Measurements from ENCODE around the gene RNGTT.
A peak's percentile ranks its signal among the peaks of the same experiment; 100 is the strongest.

RNGTT gene

GRCh38 chr6:88655586-88655985 is 307.8 kb downstream of the RNGTT start:
- no peak for DNase-seq (ENCODE audit: low spot score)

- DNase-seq (ENCODE audit: low spot score): no peak
Measured at GRCh38 chr6:88653936-88654335, 309.5 kb downstream of the RNGTT start.

DNA sequence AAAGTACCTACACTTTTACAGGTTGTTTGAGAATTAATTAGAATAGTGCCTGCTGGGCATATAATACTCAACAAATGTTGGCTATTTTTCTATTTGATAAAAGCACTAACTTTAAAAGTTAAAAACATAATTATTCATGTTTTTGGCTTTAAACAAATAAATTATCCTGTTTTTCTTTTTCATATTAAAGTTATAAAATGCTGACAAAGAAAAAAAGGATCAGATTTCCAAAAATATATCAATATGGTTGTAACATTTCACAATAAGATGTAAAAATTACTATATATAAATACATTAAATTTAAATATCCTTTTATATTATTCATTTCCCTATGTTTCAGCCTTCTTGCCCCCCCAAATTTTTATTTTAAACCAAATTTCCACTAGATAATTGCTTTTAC is 312.0 kb downstream of the RNGTT start:
- DNase-seq (ENCODE audit: low spot score): no peak

DNA sequence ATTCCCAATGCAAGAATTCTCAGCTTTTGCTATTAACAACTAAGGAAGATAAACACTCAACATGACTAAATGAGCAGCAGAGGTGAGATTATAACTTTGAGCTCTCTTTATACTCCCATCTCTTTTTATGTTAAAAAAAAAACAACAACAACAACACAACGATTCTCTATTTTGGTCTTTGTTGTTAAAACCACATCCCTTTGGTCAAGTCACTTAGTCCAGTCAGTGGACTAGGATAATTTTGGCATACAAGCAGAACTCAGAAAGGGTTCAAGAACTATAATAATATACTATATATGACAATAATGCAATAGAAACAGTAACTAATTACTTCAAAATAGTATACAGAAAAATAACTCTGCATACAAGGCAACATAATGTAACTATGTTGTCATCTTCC is 312.4 kb downstream of the RNGTT start:
- no peak for DNase-seq (ENCODE audit: low spot score)

GRCh38 chr6:88650029-88650619 is 313.3 kb downstream of the RNGTT start:
- no peak for DNase-seq (ENCODE audit: low spot score)

DNA sequence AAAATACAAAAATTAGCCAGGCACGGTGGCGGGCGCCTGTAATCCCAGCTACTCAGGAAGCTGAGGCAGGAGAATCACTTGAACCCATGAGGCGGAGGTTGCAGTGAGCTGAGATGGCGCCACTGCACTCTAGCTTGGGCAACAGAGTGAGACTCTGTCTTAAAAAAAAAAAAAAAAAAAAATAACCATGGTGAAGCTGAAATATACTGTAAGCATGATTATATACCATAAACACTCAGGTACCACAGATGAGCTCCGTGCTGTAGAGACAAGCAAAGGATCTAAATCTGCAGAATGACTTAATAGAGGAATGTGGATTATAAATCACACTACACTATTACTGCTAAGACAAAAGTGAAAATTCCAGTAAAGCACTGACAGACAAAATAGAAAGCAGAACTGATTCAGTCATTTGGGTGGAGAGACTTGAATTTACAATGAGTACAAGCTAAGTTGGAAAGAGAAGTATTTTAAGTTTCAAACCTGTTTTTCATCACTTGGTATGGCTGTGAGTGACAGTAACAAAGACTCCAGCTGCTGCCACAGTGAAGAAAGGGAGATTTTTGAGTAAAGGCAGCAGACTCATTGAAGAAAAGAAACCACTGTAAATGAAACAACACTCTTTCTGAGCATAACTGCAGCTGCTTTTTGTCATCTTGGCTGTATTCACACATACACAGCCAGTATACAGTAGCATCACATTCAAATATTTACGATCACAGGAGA is 322.1 kb downstream of the RNGTT start:
- no peak for DNase-seq (ENCODE audit: low spot score)

DNA sequence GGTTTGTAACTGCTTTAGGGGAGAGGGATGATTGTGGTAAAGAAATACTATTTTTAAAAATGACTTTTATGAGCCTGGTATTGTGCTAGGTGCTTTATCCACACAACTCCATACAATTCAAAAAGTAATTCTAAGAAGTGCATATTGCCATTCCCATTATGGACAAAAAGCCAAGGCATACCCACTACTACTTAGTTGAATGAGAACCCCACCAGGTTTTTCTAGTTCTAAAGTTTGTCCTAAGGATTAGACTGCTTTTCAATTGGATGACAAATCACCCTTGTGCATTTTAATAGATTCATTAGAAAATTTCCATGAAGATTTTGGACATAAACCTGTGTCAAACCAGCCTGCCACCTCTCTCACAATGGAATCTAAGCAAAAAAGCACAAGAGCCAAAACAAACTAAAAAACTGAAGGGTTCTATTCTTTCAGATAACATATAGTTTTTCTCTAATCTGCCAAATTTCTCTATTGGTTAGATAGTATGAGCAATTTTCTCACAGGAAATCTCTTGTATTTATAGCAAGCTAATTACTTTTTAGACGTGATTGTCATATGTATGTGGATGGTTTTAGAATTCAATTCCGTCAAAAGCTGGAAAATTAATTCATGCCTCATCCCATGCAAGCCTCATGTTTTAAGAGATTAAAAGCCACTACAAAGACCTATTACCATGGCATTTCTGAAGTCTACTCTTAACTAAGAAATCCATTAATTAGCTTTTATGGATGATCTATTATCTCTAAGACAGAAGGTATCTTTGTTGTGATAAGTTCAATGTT is 325.5 kb downstream of the RNGTT start:
- no peak for DNase-seq (ENCODE audit: low spot score)

DNA sequence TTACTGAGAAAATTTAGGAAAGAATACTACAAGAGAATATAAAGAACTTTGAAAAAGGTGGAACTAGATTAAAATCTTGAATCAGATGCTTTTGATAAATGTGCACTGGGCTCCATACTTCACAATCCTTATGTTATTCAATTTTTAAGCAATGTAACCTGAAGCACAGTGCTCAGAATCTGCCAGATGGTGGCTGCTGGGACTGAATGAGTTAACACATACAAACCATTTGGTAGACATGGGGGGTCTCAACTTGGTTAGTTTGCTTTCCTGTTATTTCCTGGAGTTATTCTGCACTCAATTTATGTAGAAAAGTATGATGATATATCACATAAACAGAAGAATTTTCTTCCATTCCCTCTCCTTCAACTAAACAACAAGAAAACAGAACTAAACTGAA is 326.5 kb downstream of the RNGTT start:
- DNase-seq (ENCODE audit: low spot score): no peak

GRCh38 chr6:88633782-88634181 is 329.6 kb downstream of the RNGTT start:
- no peak for DNase-seq (ENCODE audit: low spot score)

GRCh38 chr6:88631830-88632229 is 331.6 kb downstream of the RNGTT start:
- DNase-seq (ENCODE audit: low spot score): no peak

GRCh38 chr6:88629838-88630494 is 333.5 kb downstream of the RNGTT start:
- DNase-seq (ENCODE audit: low spot score): no peak

DNA sequence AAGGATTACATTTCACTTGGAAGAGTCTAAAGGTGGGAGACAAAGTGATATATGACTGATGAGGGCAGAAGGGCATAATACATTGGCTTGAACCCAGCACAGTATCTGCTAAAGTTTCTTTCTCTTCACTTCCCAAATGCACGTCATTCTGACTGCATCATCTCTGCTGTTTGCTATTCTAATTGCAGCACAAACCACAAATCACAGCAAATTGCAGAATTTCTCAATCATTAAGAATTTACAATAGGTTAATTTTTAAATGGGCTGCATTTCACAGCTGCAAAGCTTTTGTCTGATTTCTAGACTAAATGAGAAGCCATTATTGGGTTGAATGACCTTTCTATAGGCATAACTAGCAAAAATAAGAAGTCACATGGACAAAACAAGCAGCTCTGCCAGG is 337.0 kb downstream of the RNGTT start:
- DNase-seq (ENCODE audit: low spot score): no peak

DNA sequence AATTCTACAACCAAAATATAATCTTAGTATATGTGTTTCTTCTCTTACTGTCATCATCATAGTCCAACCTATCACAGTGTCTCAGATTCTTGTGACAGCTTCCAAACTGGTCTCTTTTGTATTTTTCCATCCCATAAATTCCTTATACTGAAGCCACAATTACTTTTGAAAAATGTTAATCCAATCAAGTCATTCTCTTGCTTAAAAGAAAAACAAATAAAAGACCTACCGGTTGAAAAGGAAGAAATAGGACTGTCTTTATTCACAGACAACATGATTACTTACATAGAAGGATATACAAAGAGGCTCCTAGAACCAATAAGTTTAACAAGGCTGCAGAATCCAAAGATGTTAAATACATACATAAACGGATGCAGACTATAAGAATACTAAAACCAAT is 339.9 kb downstream of the RNGTT start:
- DNase-seq (ENCODE audit: low spot score): no peak

DNA sequence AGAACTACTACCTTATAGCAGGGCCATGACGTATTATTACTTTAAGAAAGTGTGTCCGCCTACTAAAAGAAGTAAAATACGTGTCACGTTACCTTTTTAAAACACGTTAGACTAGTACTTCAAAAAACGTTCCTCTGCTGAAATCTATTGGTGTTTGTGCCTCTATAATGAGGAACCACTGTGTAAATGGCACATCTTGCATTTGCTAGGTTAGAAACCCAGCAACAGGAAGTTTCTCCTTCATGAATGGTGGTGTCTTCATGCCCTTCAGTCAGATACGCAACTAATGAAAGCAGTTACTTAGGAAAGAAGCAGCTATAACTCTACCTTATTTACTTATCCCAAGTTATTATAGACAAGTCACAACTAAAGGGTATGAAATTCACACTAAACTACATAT is 343.5 kb downstream of the RNGTT start:
- no peak for DNase-seq (ENCODE audit: low spot score)

GRCh38 chr6:88616380-88616779 is 347.0 kb downstream of the RNGTT start:
- no peak for DNase-seq (ENCODE audit: low spot score)

GRCh38 chr6:88614316-88614877 is 349.0 kb downstream of the RNGTT start:
- DNase-seq (ENCODE audit: low spot score): no peak

DNA sequence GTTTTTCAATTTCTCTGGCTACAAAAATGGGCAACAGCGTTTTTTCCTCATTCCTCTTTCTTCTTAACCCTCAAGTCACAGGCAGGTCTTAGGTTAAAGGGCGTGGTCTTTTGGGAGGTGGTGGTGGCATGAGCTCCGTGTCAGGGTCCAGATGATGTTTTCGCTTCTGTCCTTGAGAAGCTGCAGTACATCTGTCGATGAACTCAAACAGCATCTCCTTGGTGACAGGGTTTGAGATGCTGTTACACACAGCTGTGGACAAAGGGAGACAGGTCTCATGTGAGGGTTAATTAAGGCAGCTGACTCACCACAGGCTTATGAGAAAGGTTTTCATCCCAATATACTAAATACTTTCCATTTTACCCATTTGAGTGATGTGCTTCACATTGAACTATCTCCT is 350.8 kb downstream of the RNGTT start:
- DNase-seq (ENCODE audit: low spot score): no peak

DNA sequence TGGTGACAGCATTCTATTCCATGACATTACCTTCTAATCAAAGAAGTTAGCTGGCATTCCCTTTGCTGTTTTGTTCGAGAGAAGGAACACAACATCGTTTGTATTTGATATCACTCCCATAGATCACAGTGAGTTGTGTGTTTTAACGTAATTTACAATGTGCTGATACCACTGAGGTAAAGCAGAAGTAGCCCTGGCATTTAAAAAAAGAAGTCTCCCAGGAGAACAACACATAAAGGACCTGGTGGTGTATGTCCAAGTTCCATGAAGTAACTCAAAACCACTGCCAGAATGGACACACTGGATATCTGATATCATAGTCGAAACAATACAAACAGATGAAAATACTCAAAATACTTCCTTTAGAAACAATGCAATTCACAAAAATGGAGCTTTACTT is 351.7 kb downstream of the RNGTT start:
- no peak for DNase-seq (ENCODE audit: low spot score)

- no peak for DNase-seq (ENCODE audit: low spot score)
Measured at GRCh38 chr6:88609983-88610382, 353.4 kb downstream of the RNGTT start.

DNA sequence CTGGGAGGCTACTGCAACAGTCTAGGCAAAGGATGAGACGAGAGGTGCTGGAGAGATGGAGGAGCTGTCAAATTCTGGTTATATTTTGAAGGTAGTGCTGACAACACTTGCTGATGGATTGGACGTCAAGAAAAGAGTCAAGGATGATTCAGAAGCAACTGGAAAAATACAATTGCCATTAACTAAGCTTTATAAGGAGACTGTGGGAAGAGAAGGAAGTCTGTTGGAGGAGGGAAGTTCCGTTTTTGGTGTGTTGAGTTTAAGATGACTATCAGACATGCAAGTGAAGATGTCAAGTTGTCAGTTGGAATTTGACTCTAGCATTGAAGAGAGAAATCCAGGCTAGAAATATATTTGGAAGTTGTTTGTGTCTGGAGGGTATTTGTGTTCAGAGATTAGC is 358.1 kb downstream of the RNGTT start:
- no peak for DNase-seq (ENCODE audit: low spot score)

- DNase-seq (ENCODE audit: low spot score): peak; percentile 21
Measured at GRCh38 chr6:88599571-88599970, 363.8 kb downstream of the RNGTT start.

DNA sequence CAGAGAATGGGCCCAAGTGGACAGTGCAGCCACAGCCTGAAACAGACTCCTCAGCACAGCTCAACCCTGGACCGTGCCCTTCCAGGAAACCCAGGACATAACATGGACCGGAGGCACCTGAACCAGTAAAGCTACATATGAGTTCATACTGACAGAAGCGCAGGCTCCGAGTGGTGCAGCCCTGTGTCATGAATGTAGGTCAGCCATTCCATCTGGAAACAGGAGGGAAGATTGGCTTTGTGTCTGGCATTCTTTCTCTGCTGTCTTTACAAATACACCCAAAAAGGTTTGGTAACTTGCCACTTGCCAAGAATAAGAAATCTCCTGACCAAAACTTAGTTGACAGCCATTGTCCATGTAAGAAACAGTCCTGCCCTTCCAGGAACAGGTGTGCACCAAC is 366.6 kb downstream of the RNGTT start:
- no peak for DNase-seq (ENCODE audit: low spot score)

DNA sequence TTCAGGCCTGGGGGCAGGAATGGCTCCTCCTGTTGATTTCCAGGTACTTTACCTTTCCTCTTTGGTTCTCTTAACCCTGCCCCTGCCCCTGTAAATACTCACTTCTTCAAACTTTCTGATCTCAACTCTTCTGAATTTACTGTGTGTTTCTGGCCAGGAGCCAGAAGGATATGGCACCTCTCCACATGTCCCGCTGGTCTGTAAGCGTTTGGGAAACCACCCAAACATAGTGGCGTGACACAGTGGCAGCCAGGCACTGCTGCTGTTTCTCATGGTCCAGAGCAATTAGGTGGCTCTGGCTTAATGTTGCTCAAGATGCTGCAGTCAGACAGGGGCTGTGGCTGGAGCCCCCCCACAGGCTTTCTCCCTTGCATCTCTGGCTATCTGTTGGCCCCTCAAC is 374.5 kb downstream of the RNGTT start:
- DNase-seq (ENCODE audit: low spot score): no peak

All from HuH-7 (cell line).